Measurements from ENCODE around the gene DYNC1I1.
"Not testable (repeated sequence)": the region's sequence is repeated elsewhere in the genome, so short reads cannot be mapped to it uniquely, and the experiment has no call there.

The DYNC1I1 gene

DNA sequence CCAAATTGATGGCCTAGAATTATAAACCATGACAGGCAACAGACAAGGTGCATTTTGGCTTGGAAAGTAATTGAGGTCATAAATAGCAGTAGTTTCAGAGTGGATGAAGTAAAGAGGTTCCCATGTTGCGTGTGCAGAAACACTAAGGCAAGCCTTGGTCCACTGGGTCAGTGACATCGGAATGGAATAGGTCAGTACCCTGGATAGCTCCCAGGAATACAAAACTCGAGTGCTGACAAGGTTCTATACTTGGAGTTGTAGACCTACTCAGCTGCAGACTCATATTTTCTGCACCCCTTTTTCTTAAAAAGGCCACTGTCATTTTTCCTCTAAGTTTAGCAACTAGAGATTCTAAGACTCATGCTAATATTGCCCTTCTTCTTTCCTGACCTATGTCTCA lies 132.8 kb downstream of the DYNC1I1 start:
- in situ Hi-C loops (cut with MboI; ENCODE audit: low sequenced_read_pairs), result loop anchor here (25.0 kb wide), 1 partner anchor 1132 kb away; no protein-coding TSS in a partner anchor

DNA sequence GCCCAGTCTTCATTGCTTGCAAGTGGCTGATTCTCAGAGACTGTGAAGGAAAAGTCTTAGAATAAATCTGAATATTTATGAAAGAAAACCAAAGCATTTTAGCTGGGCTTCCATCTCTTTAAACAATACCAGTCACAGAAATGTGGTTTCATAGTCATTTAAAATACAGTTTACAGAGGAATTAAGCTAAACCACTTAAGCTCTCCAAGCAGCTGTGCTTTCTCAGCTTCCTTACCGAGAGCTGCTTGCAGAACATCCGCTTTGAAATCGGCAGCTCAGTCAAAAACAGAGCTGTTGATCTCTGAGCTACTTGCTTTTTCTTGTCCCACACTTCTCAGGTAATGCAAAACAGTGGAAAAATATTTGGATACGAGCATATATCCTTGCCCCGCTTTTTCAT lies 134.5 kb downstream of the DYNC1I1 start:
- in situ Hi-C loops (cut with MboI; ENCODE audit: low sequenced_read_pairs), result loop anchor here (25.0 kb wide), 1 partner anchor 1130 kb away; no protein-coding TSS in a partner anchor

DNA sequence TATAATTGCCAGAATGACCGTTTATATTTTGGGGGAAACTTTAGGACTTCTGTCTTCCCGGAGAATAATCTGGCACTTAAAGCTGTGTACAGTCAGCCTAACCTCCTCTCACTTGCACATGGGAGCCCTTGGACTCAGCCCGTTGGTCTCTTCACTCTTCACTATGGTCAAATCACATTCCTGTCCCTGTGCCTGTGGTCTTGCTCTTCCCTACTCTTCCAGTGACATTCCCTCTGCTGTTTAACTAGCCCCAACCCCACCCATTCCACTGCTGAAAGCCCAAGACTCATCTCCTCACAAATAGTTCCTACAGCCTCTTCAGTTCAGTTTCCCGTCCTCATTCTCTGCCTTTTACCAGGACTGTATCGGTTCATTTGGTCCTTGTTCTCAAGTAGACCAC lies 135.0 kb downstream of the DYNC1I1 start:
- in situ Hi-C loops (cut with MboI; ENCODE audit: low sequenced_read_pairs), result loop anchor here (25.0 kb wide), 1 partner anchor 1130 kb away; no protein-coding TSS in a partner anchor

DNA sequence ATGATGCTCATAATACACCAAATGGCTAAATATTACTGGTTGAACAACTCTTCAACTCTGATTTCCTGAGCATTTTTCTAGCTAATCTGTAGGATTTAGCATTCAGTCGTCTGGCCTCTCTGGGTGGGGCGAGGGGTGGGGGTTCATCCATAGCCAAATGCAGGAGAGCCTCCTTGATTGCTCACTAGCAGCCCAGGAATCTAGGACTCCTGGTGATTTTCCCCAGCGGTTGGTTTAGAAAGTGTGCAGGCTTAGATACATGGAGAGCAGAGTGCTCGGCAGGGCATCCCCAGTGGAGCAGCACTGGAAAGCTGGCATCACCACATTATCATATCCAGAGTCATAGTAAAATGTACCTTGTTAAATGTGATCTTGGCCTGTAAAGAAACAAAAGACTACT lies 136.1 kb downstream of the DYNC1I1 start:
- in situ Hi-C loops (cut with MboI; ENCODE audit: low sequenced_read_pairs), result loop anchor here (25.0 kb wide), 1 partner anchor 1129 kb away; no protein-coding TSS in a partner anchor

DNA sequence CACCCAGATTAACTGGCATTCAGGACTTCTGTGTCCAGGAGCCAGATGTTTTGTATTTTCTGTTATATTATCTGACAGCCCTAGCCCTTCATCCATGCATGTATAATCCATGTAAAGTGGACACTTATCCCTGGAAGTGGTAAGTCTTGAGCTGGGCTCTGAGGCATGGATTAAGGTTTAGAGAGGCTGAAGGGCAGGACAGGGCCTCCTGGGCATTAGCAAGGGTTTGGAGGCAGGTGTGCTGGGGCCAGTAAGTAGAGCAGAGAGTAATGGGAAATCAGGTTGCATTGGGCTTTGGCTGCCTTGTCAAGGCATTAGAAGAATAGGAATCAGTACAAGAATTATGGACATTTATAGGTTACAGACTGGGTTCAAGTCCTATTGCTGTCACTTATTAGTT lies 138.0 kb downstream of the DYNC1I1 start:
- in situ Hi-C loops (cut with MboI; ENCODE audit: low sequenced_read_pairs), result loop anchor here (25.0 kb wide), 1 partner anchor 1127 kb away; no protein-coding TSS in a partner anchor

DNA sequence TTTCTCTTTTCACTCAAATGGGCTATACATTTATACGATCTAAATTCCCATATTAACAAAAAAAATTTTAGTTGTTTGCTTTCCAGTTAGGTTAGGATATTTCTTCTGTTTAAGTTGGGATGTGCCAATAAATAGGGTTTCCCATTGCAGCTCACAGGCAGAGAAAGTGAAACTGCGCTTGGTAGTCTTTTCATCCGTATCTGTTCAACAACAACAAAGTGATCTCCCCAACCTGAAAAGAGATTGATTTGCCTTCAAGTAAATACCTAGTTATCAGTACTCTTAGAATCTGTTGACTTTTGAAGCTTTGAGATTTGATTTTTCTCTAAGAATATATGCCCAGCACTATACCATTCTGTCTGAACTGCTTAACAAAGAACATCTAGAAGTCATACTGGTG lies 143.4 kb downstream of the DYNC1I1 start:
- in situ Hi-C loops (cut with MboI; ENCODE audit: low sequenced_read_pairs), result loop anchor here (25.0 kb wide), 1 partner anchor 1122 kb away; no protein-coding TSS in a partner anchor

DNA sequence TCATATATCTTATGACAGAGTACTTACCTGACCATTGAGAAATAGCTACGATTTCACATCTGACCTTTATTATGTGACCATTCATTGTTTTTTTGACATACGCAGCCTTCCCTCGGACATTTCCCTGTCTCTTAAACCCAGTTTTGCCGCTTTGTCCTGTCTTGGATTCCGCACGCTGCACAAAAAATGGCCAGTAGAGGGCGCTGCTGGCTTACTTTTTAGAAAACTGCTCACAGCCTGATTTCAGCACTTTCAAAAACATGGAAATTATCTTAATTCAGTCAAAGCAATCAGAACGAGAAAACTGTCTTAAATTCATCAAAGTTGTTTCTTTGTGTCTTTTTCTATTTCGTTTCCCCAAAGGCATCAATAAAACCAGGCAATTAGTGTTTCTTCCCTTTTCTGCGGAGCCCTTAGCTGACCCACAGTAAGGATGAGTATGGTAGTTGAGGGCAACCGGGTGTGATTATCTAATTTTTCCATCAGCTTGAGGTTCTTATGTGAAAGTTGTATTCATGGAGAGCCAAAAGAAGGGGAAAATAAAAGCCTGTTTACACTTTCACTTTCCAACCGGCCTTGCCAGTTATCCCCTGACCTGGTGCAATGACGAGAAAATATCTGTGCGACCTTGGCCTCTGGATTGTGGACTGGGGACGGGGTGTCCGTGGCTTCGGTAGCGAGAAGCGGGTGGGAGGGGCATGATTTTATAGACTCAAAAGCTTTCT lies 144.4 kb downstream of the DYNC1I1 start:
- in situ Hi-C loops (cut with MboI; ENCODE audit: low sequenced_read_pairs), result loop anchor here (25.0 kb wide), 1 partner anchor 1121 kb away; no protein-coding TSS in a partner anchor

DNA sequence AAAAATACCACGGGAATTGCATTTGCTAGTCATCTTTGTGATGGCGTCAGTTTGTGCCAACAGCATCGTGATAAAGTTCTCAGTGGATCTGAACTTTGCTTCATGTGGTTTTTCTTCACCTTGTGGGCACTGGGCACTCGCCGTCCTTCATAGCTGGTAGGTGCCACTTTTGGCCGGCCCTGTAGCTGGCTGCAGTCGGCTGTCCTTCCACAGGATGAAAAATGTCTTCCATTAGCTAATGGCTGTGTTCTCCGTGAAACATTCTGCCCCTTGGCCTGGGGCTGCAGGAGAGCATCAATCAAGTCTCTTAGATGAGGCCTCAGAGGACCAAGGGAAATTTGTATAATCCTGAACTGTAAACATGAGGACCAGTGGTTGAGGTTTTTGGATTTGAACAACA lies 145.3 kb downstream of the DYNC1I1 start:
- in situ Hi-C loops (cut with MboI; ENCODE audit: low sequenced_read_pairs), result loop anchor here (25.0 kb wide), 1 partner anchor 1120 kb away; no protein-coding TSS in a partner anchor

DNA sequence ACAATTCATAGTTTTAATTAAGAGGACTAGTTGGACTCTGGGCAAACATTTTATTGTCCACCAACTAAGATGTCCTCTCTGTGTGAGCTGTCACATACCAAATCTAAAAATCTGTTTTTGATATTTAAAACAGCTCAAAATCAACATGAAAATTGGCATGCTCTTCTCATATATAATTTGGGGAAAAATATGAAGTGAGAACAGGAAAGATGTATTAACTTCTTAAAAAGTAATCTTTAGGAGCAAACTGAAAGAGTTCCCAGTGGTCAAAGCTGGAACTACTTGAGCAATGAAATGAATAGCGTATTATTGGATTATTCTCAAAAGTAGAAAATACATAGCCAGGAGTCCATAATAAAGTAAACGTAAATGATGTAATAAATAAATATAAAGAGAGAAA lies 147.2 kb downstream of the DYNC1I1 start:
- in situ Hi-C loops (cut with MboI; ENCODE audit: low sequenced_read_pairs), result loop anchor here (25.0 kb wide), 1 partner anchor 1118 kb away; no protein-coding TSS in a partner anchor

DNA sequence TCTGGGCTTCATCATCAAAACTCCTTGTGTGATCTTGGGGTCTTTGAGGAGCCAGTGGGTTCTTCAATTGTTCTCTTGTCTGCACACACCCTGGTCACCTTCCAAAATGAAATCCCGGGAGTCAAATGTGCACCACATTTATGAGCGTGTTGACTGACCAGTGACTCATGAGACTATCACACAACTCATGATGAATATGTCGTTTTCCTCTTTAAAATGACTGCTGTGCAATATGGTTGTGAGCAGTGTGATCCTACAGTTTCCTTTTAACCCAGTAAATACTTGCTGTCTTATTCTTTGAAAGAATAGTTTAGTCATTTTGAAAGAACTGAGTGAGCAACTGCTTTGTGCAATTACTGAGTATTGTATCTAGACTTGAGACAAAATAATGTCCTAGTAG lies 149.2 kb downstream of the DYNC1I1 start:
- in situ Hi-C loops (cut with MboI; ENCODE audit: low sequenced_read_pairs), result loop anchor here (25.0 kb wide), 1 partner anchor 1116 kb away; no protein-coding TSS in a partner anchor

DNA sequence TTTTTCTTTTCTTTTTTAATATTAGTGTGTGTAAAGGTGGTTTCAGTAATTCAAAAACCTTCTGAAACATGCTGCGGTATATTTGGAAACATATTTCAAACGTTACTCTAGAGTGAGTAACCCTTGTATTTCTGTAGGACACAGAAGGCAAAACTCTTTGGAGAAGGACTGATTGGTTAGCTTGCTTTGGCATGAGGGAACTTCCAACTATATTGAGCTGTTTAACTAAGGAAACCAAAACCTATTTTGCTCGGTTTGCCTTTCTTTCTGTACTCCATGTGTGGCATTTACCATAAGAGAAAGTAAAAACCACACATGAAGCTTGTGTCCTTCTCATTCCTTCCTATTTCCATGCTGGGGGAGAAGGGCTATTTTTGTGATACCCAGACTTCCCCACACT lies 149.8 kb downstream of the DYNC1I1 start:
- in situ Hi-C loops (cut with MboI; ENCODE audit: low sequenced_read_pairs), result loop anchor here (25.0 kb wide), 1 partner anchor 1115 kb away; no protein-coding TSS in a partner anchor

DNA sequence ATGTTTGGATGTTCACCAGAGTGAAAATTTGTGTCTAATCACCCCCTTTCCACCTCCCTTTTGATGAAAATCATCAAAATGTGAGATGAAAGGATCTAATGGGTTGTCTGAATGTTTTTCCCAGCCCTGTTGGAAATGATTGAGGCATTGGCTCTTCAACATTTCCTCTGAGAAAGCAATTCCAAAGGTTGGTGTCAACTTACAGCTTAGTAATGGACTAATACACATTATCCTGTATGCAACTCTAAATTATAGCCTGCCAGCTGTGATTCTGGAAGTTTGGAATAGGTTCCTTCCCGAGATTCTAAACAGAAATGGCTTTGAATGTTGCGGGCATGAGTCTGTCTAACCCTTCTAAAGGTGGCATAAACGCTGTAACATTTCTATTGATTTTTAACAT lies 152.9 kb downstream of the DYNC1I1 start:
- in situ Hi-C loops (cut with MboI; ENCODE audit: low sequenced_read_pairs), result no loop called here

DNA sequence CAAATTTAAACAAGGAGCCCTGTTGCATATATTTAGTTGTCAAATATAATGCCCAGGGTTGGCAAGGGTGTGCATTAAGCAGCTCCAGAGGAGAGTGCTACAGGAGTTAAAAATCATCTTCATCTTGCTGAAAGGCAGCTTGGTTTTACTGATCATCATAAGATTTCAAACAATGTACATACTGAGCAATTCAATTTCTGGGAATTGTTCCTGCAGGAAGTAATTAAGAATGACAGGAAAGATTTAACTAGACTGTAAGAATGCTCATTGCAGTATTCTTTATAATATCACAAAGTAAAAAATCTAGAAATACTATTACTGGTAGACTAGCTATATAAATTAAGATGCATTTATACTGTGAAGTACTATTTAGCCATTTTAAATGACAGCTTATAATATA lies 153.6 kb downstream of the DYNC1I1 start:
- in situ Hi-C loops (cut with MboI; ENCODE audit: low sequenced_read_pairs), result no loop called here

DNA sequence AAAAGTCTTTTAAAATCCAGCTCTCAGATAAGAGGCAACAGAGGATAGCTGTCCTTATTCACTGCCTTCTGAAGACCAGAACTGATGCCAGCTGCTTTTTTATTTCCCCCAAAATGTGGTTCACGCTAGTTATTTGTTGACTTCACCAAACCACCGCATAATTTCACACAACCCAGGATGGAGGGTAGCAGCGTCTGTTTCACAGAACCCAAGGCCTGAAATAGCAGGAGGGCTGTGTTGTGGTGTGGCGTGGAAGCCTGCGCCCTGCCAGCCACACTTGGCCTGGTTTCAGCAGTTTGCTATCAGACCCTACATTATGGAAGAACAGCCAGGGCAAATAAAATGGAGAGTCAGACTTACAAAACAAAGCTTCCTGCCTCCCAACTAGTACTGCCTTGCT lies 155.4 kb downstream of the DYNC1I1 start:
- in situ Hi-C loops (cut with MboI; ENCODE audit: low sequenced_read_pairs), result no loop called here

DNA sequence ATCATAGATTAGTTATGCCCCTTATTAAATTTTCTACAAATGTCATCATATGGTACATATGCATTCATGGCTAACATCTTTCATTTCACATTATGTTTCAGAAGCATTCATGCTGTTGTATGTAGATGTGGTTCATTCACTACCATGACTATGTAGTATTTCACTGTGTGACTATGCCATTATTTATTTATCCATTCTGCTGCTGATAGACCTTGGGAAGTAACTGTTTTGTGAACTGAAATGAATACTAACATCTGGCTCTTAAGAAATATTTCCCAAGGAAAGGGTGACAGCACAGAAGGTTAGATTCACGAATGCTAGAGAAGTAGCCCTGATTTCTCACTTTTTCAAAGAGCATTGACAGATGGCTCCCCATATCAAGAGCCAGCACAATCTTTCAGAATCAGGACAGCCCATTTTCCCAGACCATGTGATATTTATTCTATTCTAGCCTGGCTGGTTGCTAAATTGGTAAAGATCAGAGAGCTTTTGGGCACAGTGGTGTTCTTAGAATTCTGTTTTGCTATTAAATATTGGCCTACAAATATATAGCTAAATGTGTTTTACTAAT lies 157.4 kb downstream of the DYNC1I1 start:
- in situ Hi-C loops (cut with MboI; ENCODE audit: low sequenced_read_pairs), result no loop called here

DNA sequence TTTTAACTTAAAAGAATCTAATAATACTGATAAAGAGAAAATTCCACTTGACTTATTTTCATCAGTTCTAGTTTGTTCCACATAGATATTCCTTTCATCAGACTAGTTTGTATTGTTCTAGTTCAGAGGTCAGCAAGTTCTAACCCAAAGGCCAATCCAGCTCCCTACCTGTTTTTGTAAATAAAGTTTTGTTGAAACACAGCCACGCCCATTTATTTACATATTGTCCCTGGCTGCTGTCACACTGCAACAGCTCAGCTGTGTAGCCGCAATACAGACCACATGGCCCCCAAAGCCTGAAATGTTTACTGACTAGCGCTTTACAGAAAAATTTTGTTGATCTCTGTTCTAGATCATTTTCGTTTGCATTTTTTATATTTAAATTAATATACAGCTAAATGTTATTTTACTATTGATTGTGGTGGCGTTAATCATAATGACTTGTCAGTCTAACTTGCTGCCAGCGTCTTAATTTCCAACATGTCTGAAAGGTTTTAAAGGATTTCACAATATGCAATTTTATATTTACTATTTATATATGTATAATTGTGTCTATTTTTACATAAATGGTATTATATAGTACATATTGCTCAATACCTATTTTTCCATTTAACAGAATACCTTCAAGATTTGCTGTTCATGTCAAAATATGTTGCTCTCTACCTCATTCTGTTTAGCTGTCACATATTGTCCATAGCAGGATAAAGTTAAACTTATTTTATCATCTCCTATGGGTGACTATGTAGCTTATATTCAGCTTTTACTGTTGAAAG lies 159.3 kb downstream of the DYNC1I1 start:
- in situ Hi-C loops (cut with MboI; ENCODE audit: low sequenced_read_pairs), result no loop called here

DNA sequence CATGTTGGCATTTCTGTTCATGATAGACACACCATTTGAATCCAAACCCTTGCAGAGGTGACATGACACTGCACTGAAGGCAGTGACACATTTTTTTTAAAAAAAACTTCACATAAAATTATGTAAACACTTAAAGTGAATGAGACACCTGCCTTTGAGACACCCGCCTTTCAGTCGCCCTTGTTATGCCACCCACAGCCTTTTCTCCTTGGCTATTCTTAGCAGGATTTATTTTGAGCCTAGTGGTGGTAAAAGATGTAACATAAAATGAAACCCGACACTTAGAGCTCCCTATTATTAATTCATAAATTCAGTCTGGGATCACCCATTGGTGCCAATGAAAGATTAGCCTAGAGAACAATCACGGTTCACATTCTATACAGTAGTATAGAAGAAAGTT lies 161.3 kb downstream of the DYNC1I1 start:
- in situ Hi-C loops (cut with MboI; ENCODE audit: low sequenced_read_pairs), result no loop called here

DNA sequence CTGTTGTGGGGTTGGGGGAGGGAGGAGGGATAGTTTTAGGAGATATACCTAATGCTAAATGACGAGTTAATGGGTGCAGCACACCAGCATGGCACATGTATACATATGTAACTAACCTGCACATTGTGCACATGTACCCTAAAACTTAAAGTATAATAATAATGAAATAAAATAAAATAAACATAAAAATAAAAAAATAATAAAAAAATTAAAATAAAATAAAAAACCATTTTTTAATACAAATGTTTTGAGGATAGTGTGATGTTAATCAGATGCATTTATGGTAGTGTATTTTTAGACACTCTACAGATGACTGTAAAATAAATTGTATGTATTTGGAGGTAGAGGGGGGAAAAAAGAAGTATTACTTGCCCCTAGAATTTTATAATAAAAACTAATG lies 172.5 kb downstream of the DYNC1I1 start:
- in situ Hi-C loops (cut with MboI; ENCODE audit: low sequenced_read_pairs), result not testable (repeated sequence)

DNA sequence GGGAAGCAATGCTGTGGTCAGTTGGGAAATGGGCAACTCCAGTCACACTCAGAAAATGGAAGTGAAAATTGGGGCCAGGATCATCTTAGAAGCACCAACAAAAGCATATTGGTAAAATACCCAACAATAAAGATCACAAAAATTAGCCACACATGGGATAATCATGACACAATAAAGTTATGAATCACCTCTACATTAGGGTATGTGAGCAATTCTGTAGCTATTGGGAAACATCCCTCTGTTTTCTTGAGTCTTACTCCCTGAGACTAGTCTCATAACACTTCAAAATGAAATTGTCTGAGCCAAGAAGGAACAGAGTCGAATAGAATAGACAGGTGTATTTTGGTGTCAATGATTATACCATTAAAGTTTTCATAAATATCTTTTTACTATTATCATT lies 178.3 kb downstream of the DYNC1I1 start:
- in situ Hi-C loops (cut with MboI; ENCODE audit: low sequenced_read_pairs), result no loop called here

DNA sequence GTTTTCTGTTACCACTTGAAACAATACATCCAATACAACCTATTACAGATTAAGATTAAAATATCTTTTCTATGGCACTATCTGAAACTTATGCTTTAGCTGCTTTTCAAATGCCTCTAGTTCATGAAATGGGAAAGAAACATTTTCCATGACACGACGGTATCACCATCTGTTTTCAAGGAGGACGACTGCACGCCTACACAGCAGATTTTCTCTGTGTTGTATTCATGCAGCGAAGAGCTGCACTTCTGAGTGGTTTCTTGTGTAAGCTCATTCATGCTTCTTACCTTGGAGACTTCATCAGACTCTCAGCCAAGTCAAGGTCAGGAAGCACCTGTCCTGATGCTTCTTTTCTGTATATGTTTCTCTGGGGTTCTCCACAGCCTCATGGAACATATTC lies 179.2 kb downstream of the DYNC1I1 start:
- in situ Hi-C loops (cut with MboI; ENCODE audit: low sequenced_read_pairs), result no loop called here

Data from HL-60/S4 (cell line).